T-helper 17 cell (primary cell): ENCODE results near the gene STX2. TPM values are rescaled to one million over a fixed set of nuclear protein-coding genes. Genes with fewer than 3 reads are reported as not detected.
"Not testable (repeated sequence)": the region's sequence is repeated elsewhere in the genome, so short reads cannot be mapped to it uniquely, and the experiment has no call there.

Experiments
- ATAC-seq: fragments of 150-1000 bp; cut with Tn5 transposase; 2 replicates; pipeline ENCODE4 v1.10.0; 2021; ENCODE audit warnings: mild to moderate bottlenecking, moderate library complexity
- DNase-seq, 3 donors: peaks; one replicate each; pipeline versions ENCODE4 v3.0.0 to v3.0.0-alpha.2; 2020 to 2021
- H3K9me3 ChIP-seq: one replicate; pipeline ENCODE4 v1.7.0; 2013; ENCODE audit warnings: low read length, mild to moderate bottlenecking; ENCODE audit not compliant: control insufficient read depth, poor library complexity, severe bottlenecking
- H3K27ac Mint-ChIP-seq: one replicate; pipeline ENCODE4 v1.8.0; 2022; ENCODE audit warnings: mild to moderate bottlenecking, moderate library complexity, mixed read lengths
- H3K27me3 Mint-ChIP-seq: one replicate; pipeline ENCODE4 v1.8.0; 2022; ENCODE audit warnings: mixed read lengths
- H3K36me3 Mint-ChIP-seq: one replicate; pipeline ENCODE4 v1.8.0; 2022; ENCODE audit warnings: low read depth, mixed read lengths
- H3K4me1 Mint-ChIP-seq: one replicate; pipeline ENCODE4 v1.8.0; 2022; ENCODE audit warnings: mild to moderate bottlenecking, mixed read lengths
- H3K4me3 Mint-ChIP-seq: one replicate; pipeline ENCODE4 v1.8.0; 2022; ENCODE audit warnings: mild to moderate bottlenecking, moderate library complexity, mixed read lengths
- total RNA-seq, 4 donors: library from RNA in 2 of 4; stranded (reverse) in 2 of 4; gene quantifications; one replicate each; pipeline ENCODE4 v1.2.3 and lab custom pipeline; 2022 to 2026

STX2 gene
- total RNA-seq, 2 donors from 2014 or later = 22.5 to 41.1 TPM

GRCh38 chr12:130795906-130796305 is 43.1 kb downstream of the STX2 start:
- Mint-ChIP-seq H3K36me3 (peaks cover 3% of the 10 kb centered on the region), H3K4me3 (peak overlapping the region; percentile 49), H3K4me1 (peaks cover 13% of the 10 kb centered on the region), H3K27ac (peak overlapping the region; percentile 86), H3K27me3 (no peaks in the 10 kb centered on the region)
- ATAC-seq = no peak
- H3K9me3 ChIP-seq = no peaks in the 10 kb centered on the region
- no peak for DNase-seq

GRCh38 chr12:130793554-130793849 is 45.5 kb downstream of the STX2 start:
- H3K27me3 Mint-ChIP-seq = no peaks in the 10 kb centered on the region
- DNase-seq (no peak), ATAC-seq (no peak)
- no peaks in the 10 kb centered on the region for H3K9me3 ChIP-seq
- peaks cover 2% of the 10 kb centered on the region for H3K36me3 Mint-ChIP-seq
- no peak overlapping the region for H3K27ac Mint-ChIP-seq
- H3K4me3 Mint-ChIP-seq = no peak overlapping the region
- H3K4me1 Mint-ChIP-seq = peaks cover 13% of the 10 kb centered on the region

- H3K4me3 Mint-ChIP-seq = no peak overlapping the region
- peaks cover 12% of the 10 kb centered on the region for H3K4me1 Mint-ChIP-seq
- no peak for DNase-seq
- H3K27me3 Mint-ChIP-seq = no peaks in the 10 kb centered on the region
- H3K36me3 Mint-ChIP-seq = peaks cover 2% of the 10 kb centered on the region
- ATAC-seq = no peak
- no peak overlapping the region for H3K27ac Mint-ChIP-seq
- H3K9me3 ChIP-seq = no peaks in the 10 kb centered on the region
These were observed 46.1 kb downstream of the STX2 start for GRCh38 chr12:130792821-130793553.

- Mint-ChIP-seq H3K36me3 (peaks cover 3% of the 10 kb centered on the region), H3K27ac (no peak overlapping the region), H3K27me3 (no peaks in the 10 kb centered on the region), H3K4me3 (no peak overlapping the region), H3K4me1 (peaks cover 1% of the 10 kb centered on the region)
- no peak for DNase-seq
- ATAC-seq = no peak
- H3K9me3 ChIP-seq = no peaks in the 10 kb centered on the region
These were observed 47.4 kb downstream of the STX2 start for GRCh38 chr12:130791629-130792028.

GRCh38 chr12:130788515-130788914 is 50.5 kb downstream of the STX2 start:
- peaks cover 10% of the 10 kb centered on the region for H3K9me3 ChIP-seq
- H3K36me3 Mint-ChIP-seq = peaks cover 4% of the 10 kb centered on the region
- ATAC-seq (no peak), DNase-seq (no peak)
- H3K4me3 Mint-ChIP-seq = no peak overlapping the region
- H3K27me3 Mint-ChIP-seq = no peaks in the 10 kb centered on the region
- no peak overlapping the region for H3K27ac Mint-ChIP-seq
- no peaks in the 10 kb centered on the region for H3K4me1 Mint-ChIP-seq

GRCh38 chr12:130787445-130788410 is 51.3 kb downstream of the STX2 start:
- no peak for DNase-seq
- ATAC-seq = no peak
- Mint-ChIP-seq H3K27me3 (no peaks in the 10 kb centered on the region), H3K4me1 (peaks cover 4% of the 10 kb centered on the region), H3K4me3 (no peak overlapping the region), H3K36me3 (peaks cover 9% of the 10 kb centered on the region), H3K27ac (no peak overlapping the region)
- H3K9me3 ChIP-seq = peaks cover 10% of the 10 kb centered on the region

- Mint-ChIP-seq H3K4me1 (peaks cover 4% of the 10 kb centered on the region), H3K36me3 (peaks cover 10% of the 10 kb centered on the region), H3K27me3 (no peaks in the 10 kb centered on the region), H3K27ac (no peak overlapping the region), H3K4me3 (no peak overlapping the region)
- ATAC-seq (no peak), DNase-seq (no peak)
- H3K9me3 ChIP-seq = peaks cover 10% of the 10 kb centered on the region
These were observed 52.0 kb downstream of the STX2 start for GRCh38 chr12:130787041-130787440.

- H3K9me3 ChIP-seq = peaks cover 10% of the 10 kb centered on the region
- no peak for ATAC-seq
- Mint-ChIP-seq H3K36me3 (peaks cover 8% of the 10 kb centered on the region), H3K4me1 (peaks cover 13% of the 10 kb centered on the region), H3K27me3 (no peaks in the 10 kb centered on the region), H3K4me3 (no peak overlapping the region), H3K27ac (no peak overlapping the region)
- DNase-seq = no peak
These were observed 55.8 kb downstream of the STX2 start for GRCh38 chr12:130783110-130783715.

- H3K4me1 Mint-ChIP-seq = peaks cover 13% of the 10 kb centered on the region
- not testable (repeated sequence) for H3K4me3 Mint-ChIP-seq, H3K27me3 Mint-ChIP-seq, H3K36me3 Mint-ChIP-seq, ATAC-seq, H3K27ac Mint-ChIP-seq, DNase-seq, H3K9me3 ChIP-seq
These were observed 56.8 kb downstream of the STX2 start for GRCh38 chr12:130782245-130782644.

GRCh38 chr12:130780880-130781575 is 58.0 kb downstream of the STX2 start:
- H3K27ac Mint-ChIP-seq = no peak overlapping the region
- H3K27me3 Mint-ChIP-seq = peaks cover under 1% of the 10 kb centered on the region
- ATAC-seq (no peak), DNase-seq (no peak)
- peaks cover 10% of the 10 kb centered on the region for H3K9me3 ChIP-seq
- H3K4me3 Mint-ChIP-seq = no peak overlapping the region
- H3K36me3 Mint-ChIP-seq = peaks cover 6% of the 10 kb centered on the region
- H3K4me1 Mint-ChIP-seq = peaks cover 18% of the 10 kb centered on the region

GRCh38 chr12:130780325-130780724 is 58.7 kb downstream of the STX2 start:
- no peak for ATAC-seq

GRCh38 chr12:130778776-130779175 is 60.3 kb downstream of the STX2 start:
- no peaks in the 10 kb centered on the region for H3K9me3 ChIP-seq
- ATAC-seq (no peak), DNase-seq (no peak)
- H3K4me3 Mint-ChIP-seq = no peak overlapping the region
- H3K27ac Mint-ChIP-seq = no peak overlapping the region
- peaks cover 24% of the 10 kb centered on the region for H3K4me1 Mint-ChIP-seq
- H3K36me3 Mint-ChIP-seq = peaks cover 8% of the 10 kb centered on the region
- H3K27me3 Mint-ChIP-seq = peaks cover 7% of the 10 kb centered on the region

More at GRCh38 chr12:130780325-130780724, 58.7 kb downstream of the STX2 start:
- peaks cover 6% of the 10 kb centered on the region for H3K9me3 ChIP-seq
- Mint-ChIP-seq H3K36me3 (peaks cover 8% of the 10 kb centered on the region), H3K4me1 (peaks cover 24% of the 10 kb centered on the region), H3K27ac (no peak overlapping the region), H3K4me3 (no peak overlapping the region), H3K27me3 (peaks cover 7% of the 10 kb centered on the region)
- no peak for DNase-seq
